Body of pancreas (tissue), 4 donors: ENCODE measurements around the gene GLCCI1.

ENCODE experiments used
- CTCF ChIP-seq, 7 experiments: fragments of 450-650 bp in 4 of 7; fragments of 200-600 bp in 3 of 7; sonication (generic) in 3 of 7; IDR thresholded peaks; one replicate each; pipeline ENCODE4 v1.5.1; 2016 to 2019; ENCODE audit warnings: antibody characterized with exemption in 7 of 7
- POLR2A ChIP-seq, 3 donors: fragments of 450-650 bp; IDR thresholded peaks; one replicate each; pipeline ENCODE4 v1.6.1; 2016; ENCODE audit warnings: antibody characterized with exemption in 3 of 3, mild to moderate bottlenecking in 2 of 3

- TF ChIP-seq CTCF (IDR thresholded peaks at IDR 0.05) (no peak), POLR2A (IDR thresholded peaks at IDR 0.05) (no peak)
Measured at GRCh38 chr7:8119262-8119661, 150.7 kb downstream of the GLCCI1 start.
